ENCODE data around the gene MED13L.

MED13L gene

GRCh38 chr12:116180448-116180847, 97.0 kb downstream of the MED13L start:
- no peak overlapping the region for H3K4me3 ChIP-seq (ENCODE audit: low read depth, low read length)
- no peaks in the 10 kb centered on the region for H3K9me3 ChIP-seq (ENCODE audit: control insufficient read depth, insufficient read depth, low read length)
- H3K36me3 ChIP-seq (ENCODE audit: control insufficient read depth, insufficient read depth, low read length) = no peaks in the 10 kb centered on the region
- no peak overlapping the region for H3K9ac ChIP-seq (ENCODE audit: low read depth, low read length)
- H3K4me1 ChIP-seq (ENCODE audit: control insufficient read depth, insufficient read depth, low read length) = peaks cover 35% of the 10 kb centered on the region
- no peak overlapping the region for H3K27ac ChIP-seq (ENCODE audit: low read depth, low read length)
- H3K27me3 ChIP-seq (ENCODE audit: control insufficient read depth, insufficient read depth, low read length) = no peaks in the 10 kb centered on the region

- H3K27me3 ChIP-seq (ENCODE audit: control insufficient read depth, insufficient read depth, low read length) = no peaks in the 10 kb centered on the region
- no peaks in the 10 kb centered on the region for H3K36me3 ChIP-seq (ENCODE audit: control insufficient read depth, insufficient read depth, low read length)
Observed at GRCh38 chr12:116179384-116179783, 98.1 kb downstream of the MED13L start.

GRCh38 chr12:116177017-116177416, 100.5 kb downstream of the MED13L start:
- H3K4me3 ChIP-seq (ENCODE audit: low read depth, low read length) = no peak overlapping the region
- peaks cover 41% of the 10 kb centered on the region for H3K4me1 ChIP-seq (ENCODE audit: control insufficient read depth, insufficient read depth, low read length)
- H3K36me3 ChIP-seq (ENCODE audit: control insufficient read depth, insufficient read depth, low read length) = no peaks in the 10 kb centered on the region
- no peaks in the 10 kb centered on the region for H3K9me3 ChIP-seq (ENCODE audit: control insufficient read depth, insufficient read depth, low read length)
- H3K27me3 ChIP-seq (ENCODE audit: control insufficient read depth, insufficient read depth, low read length) = no peaks in the 10 kb centered on the region
- H3K9ac ChIP-seq (ENCODE audit: low read depth, low read length) = no peak overlapping the region
- H3K27ac ChIP-seq (ENCODE audit: low read depth, low read length) = no peak overlapping the region

More at GRCh38 chr12:116179384-116179783, 98.1 kb downstream of the MED13L start:
- H3K27ac ChIP-seq (ENCODE audit: low read depth, low read length) = no peak overlapping the region
- no peak overlapping the region for H3K9ac ChIP-seq (ENCODE audit: low read depth, low read length)
- peaks cover 46% of the 10 kb centered on the region for H3K4me1 ChIP-seq (ENCODE audit: control insufficient read depth, insufficient read depth, low read length)
- no peaks in the 10 kb centered on the region for H3K9me3 ChIP-seq (ENCODE audit: control insufficient read depth, insufficient read depth, low read length)
- no peak overlapping the region for H3K4me3 ChIP-seq (ENCODE audit: low read depth, low read length)

GRCh38 chr12:116174904-116175303, 102.6 kb downstream of the MED13L start:
- Histone ChIP-seq H3K27ac (ENCODE audit: low read depth, low read length) (no peak overlapping the region), H3K27me3 (ENCODE audit: control insufficient read depth, insufficient read depth, low read length) (no peaks in the 10 kb centered on the region), H3K36me3 (ENCODE audit: control insufficient read depth, insufficient read depth, low read length) (no peaks in the 10 kb centered on the region), H3K9me3 (ENCODE audit: control insufficient read depth, insufficient read depth, low read length) (no peaks in the 10 kb centered on the region), H3K4me1 (ENCODE audit: control insufficient read depth, insufficient read depth, low read length) (peaks cover 53% of the 10 kb centered on the region), H3K4me3 (ENCODE audit: low read depth, low read length) (no peak overlapping the region), H3K9ac (ENCODE audit: low read depth, low read length) (no peak overlapping the region)

- Histone ChIP-seq H3K27me3 (ENCODE audit: control insufficient read depth, insufficient read depth, low read length) (no peaks in the 10 kb centered on the region), H3K4me1 (ENCODE audit: control insufficient read depth, insufficient read depth, low read length) (peaks cover 53% of the 10 kb centered on the region), H3K9ac (ENCODE audit: low read depth, low read length) (no peak overlapping the region), H3K9me3 (ENCODE audit: control insufficient read depth, insufficient read depth, low read length) (no peaks in the 10 kb centered on the region), H3K4me3 (ENCODE audit: low read depth, low read length) (no peak overlapping the region), H3K36me3 (ENCODE audit: control insufficient read depth, insufficient read depth, low read length) (no peaks in the 10 kb centered on the region), H3K27ac (ENCODE audit: low read depth, low read length) (no peak overlapping the region)
Observed at GRCh38 chr12:116174006-116174405, 103.5 kb downstream of the MED13L start.

GRCh38 chr12:116172224-116172849, 105.2 kb downstream of the MED13L start:
- no peaks in the 10 kb centered on the region for H3K27me3 ChIP-seq (ENCODE audit: control insufficient read depth, insufficient read depth, low read length)
- H3K27ac ChIP-seq (ENCODE audit: low read depth, low read length) = no peak overlapping the region
- no peaks in the 10 kb centered on the region for H3K36me3 ChIP-seq (ENCODE audit: control insufficient read depth, insufficient read depth, low read length)
- no peak overlapping the region for H3K9ac ChIP-seq (ENCODE audit: low read depth, low read length)
- H3K4me1 ChIP-seq (ENCODE audit: control insufficient read depth, insufficient read depth, low read length) = peaks cover 50% of the 10 kb centered on the region
- no peak overlapping the region for H3K4me3 ChIP-seq (ENCODE audit: low read depth, low read length)
- H3K9me3 ChIP-seq (ENCODE audit: control insufficient read depth, insufficient read depth, low read length) = no peaks in the 10 kb centered on the region

GRCh38 chr12:116171549-116171948, 105.9 kb downstream of the MED13L start:
- H3K9me3 ChIP-seq (ENCODE audit: control insufficient read depth, insufficient read depth, low read length) = no peaks in the 10 kb centered on the region
- no peak overlapping the region for H3K4me3 ChIP-seq (ENCODE audit: low read depth, low read length)
- no peaks in the 10 kb centered on the region for H3K27me3 ChIP-seq (ENCODE audit: control insufficient read depth, insufficient read depth, low read length)
- no peak overlapping the region for H3K9ac ChIP-seq (ENCODE audit: low read depth, low read length)
- peak overlapping the region; percentile 17 for H3K27ac ChIP-seq (ENCODE audit: low read depth, low read length)
- H3K4me1 ChIP-seq (ENCODE audit: control insufficient read depth, insufficient read depth, low read length) = peaks cover 42% of the 10 kb centered on the region
- no peaks in the 10 kb centered on the region for H3K36me3 ChIP-seq (ENCODE audit: control insufficient read depth, insufficient read depth, low read length)

- peaks cover 27% of the 10 kb centered on the region; the same call in 1 of the 2 replicates for H3K4me1 ChIP-seq (ENCODE audit: control insufficient read depth, insufficient read depth, low read length)
- H3K27ac ChIP-seq (ENCODE audit: low read depth, low read length) = no peak overlapping the region
Observed at GRCh38 chr12:116169071-116169470, 108.4 kb downstream of the MED13L start.

GRCh38 chr12:116166306-116166705, 111.2 kb downstream of the MED13L start:
- Histone ChIP-seq H3K9ac (ENCODE audit: low read depth, low read length) (no peak overlapping the region), H3K4me1 (ENCODE audit: control insufficient read depth, insufficient read depth, low read length) (peaks cover 30% of the 10 kb centered on the region), H3K4me3 (ENCODE audit: low read depth, low read length) (no peak overlapping the region), H3K27ac (ENCODE audit: low read depth, low read length) (no peak overlapping the region), H3K9me3 (ENCODE audit: control insufficient read depth, insufficient read depth, low read length) (no peaks in the 10 kb centered on the region), H3K27me3 (ENCODE audit: control insufficient read depth, insufficient read depth, low read length) (no peaks in the 10 kb centered on the region), H3K36me3 (ENCODE audit: control insufficient read depth, insufficient read depth, low read length) (no peaks in the 10 kb centered on the region)

More at GRCh38 chr12:116169071-116169470, 108.4 kb downstream of the MED13L start:
- Histone ChIP-seq H3K27me3 (ENCODE audit: control insufficient read depth, insufficient read depth, low read length) (no peaks in the 10 kb centered on the region), H3K9ac (ENCODE audit: low read depth, low read length) (no peak overlapping the region), H3K9me3 (ENCODE audit: control insufficient read depth, insufficient read depth, low read length) (no peaks in the 10 kb centered on the region), H3K4me3 (ENCODE audit: low read depth, low read length) (no peak overlapping the region), H3K36me3 (ENCODE audit: control insufficient read depth, insufficient read depth, low read length) (no peaks in the 10 kb centered on the region)

GRCh38 chr12:116165036-116165425, 112.5 kb downstream of the MED13L start:
- no peak overlapping the region for H3K9ac ChIP-seq (ENCODE audit: low read depth, low read length)
- H3K27me3 ChIP-seq (ENCODE audit: control insufficient read depth, insufficient read depth, low read length) = no peaks in the 10 kb centered on the region
- H3K4me3 ChIP-seq (ENCODE audit: low read depth, low read length) = no peak overlapping the region
- no peaks in the 10 kb centered on the region for H3K9me3 ChIP-seq (ENCODE audit: control insufficient read depth, insufficient read depth, low read length)
- H3K27ac ChIP-seq (ENCODE audit: low read depth, low read length) = no peak overlapping the region
- peaks cover 35% of the 10 kb centered on the region for H3K4me1 ChIP-seq (ENCODE audit: control insufficient read depth, insufficient read depth, low read length)
- H3K36me3 ChIP-seq (ENCODE audit: control insufficient read depth, insufficient read depth, low read length) = no peaks in the 10 kb centered on the region

- Histone ChIP-seq H3K4me1 (ENCODE audit: control insufficient read depth, insufficient read depth, low read length) (peaks cover 41% of the 10 kb centered on the region), H3K9me3 (ENCODE audit: control insufficient read depth, insufficient read depth, low read length) (no peaks in the 10 kb centered on the region), H3K9ac (ENCODE audit: low read depth, low read length) (no peak overlapping the region), H3K4me3 (ENCODE audit: low read depth, low read length) (no peak overlapping the region), H3K27ac (ENCODE audit: low read depth, low read length) (no peak overlapping the region), H3K27me3 (ENCODE audit: control insufficient read depth, insufficient read depth, low read length) (no peaks in the 10 kb centered on the region), H3K36me3 (ENCODE audit: control insufficient read depth, insufficient read depth, low read length) (no peaks in the 10 kb centered on the region)
Observed at GRCh38 chr12:116164250-116165035, 113.0 kb downstream of the MED13L start.

Data from HUES48 (cell line).